Tibial artery (tissue), 4 donors: ENCODE results near the gene TRMO.
A peak's percentile ranks its signal among the peaks of the same experiment; 100 is the strongest.
"Not testable (repeated sequence)": the region's sequence is repeated elsewhere in the genome, so short reads cannot be mapped to it uniquely, and the experiment has no call there.

Experiments used
- DNase-seq, 2 donors: peaks; one replicate each; pipeline ENCODE4 v3.0.0-alpha.2; 2019
- H3K27ac ChIP-seq, 2 donors: fragments of 200-600 bp; sonication (generic) in 1 of 2; 1 replicate in 1 of 2; 2 replicates in 1 of 2; pipeline ENCODE4 v1.5.1; 2018 to 2019; ENCODE audit warnings: mild to moderate bottlenecking in 1 of 2
- H3K27me3 ChIP-seq, 2 donors: fragments of 200-600 bp; sonication (generic) in 1 of 2; one replicate each; pipeline versions ENCODE4 v1.5.1 to v1.6.0; 2016 to 2019
- H3K36me3 ChIP-seq, 3 donors: fragments of 200-600 bp; sonication (generic) in 2 of 3; one replicate each; pipeline ENCODE4 v1.5.1; 2016 to 2019; ENCODE audit warnings: mild to moderate bottlenecking in 2 of 3
- H3K4me1 ChIP-seq, 4 donors: fragments of 200-600 bp; sonication (generic) in 2 of 4; 1 replicate in 3 of 4; 2 replicates in 1 of 4; pipeline ENCODE4 v1.5.1; 2016 to 2019
- H3K4me3 ChIP-seq, 2 donors: fragments of 200-600 bp; sonication (generic) in 1 of 2; 1 replicate in 1 of 2; 2 replicates in 1 of 2; pipeline ENCODE4 v1.5.1; 2018 to 2019; ENCODE audit warnings: mild to moderate bottlenecking in 2 of 2
- H3K9me3 ChIP-seq, 3 donors: fragments of 200-600 bp; sonication (generic) in 1 of 3; one replicate each; pipeline ENCODE4 v1.5.1; 2016 to 2019
- CTCF ChIP-seq, 2 experiments: fragments of 200-600 bp in 1 of 2; fragments of 450-650 bp in 1 of 2; IDR thresholded peaks; one replicate each; pipeline ENCODE4 v1.5.1; 2017 to 2019; ENCODE audit warnings: antibody characterized with exemption in 2 of 2, mild to moderate bottlenecking in 1 of 2, moderate library complexity in 1 of 2
- intact Hi-C: fragments of 100-400 bp; cut with DNase I; formaldehyde crosslinking; loops from one replicate; pipeline ENCODE4 v1.15.0; 2023; ENCODE audit warnings: low total_unique reads

The TRMO gene

GRCh38 chr9:97958812-97959511 lies 36.7 kb upstream of the TRMO start:
- Histone ChIP-seq H3K4me3 (no peak overlapping the region), H3K27ac (no peak overlapping the region), H3K9me3 (no peaks in the 10 kb centered on the region), H3K36me3 (no peaks in the 10 kb centered on the region), H3K4me1 (no peaks in the 10 kb centered on the region), H3K27me3 (peaks cover 0 to 2% of the 10 kb centered on the region in 2 donors)
- intact Hi-C loops: no loop called here
- DNase-seq: no peak
- no peak for TF ChIP-seq CTCF (IDR thresholded peaks at IDR 0.05)

GRCh38 chr9:97956331-97956730 lies 34.0 kb upstream of the TRMO start:
- DNase-seq: no peak
- H3K9me3 ChIP-seq: peaks cover 0 to 5% (median 4%) of the 10 kb centered on the region in 3 donors
- no peak overlapping the region for H3K27ac ChIP-seq
- H3K4me1 ChIP-seq: no peaks in the 10 kb centered on the region
- intact Hi-C loops: no loop called here
- no peak for TF ChIP-seq CTCF (IDR thresholded peaks at IDR 0.05)
- H3K36me3 ChIP-seq: no peaks in the 10 kb centered on the region
- H3K27me3 ChIP-seq: peaks cover 0 to 7% of the 10 kb centered on the region in 2 donors
- H3K4me3 ChIP-seq: no peak overlapping the region

GRCh38 chr9:97954550-97954989 lies 32.3 kb upstream of the TRMO start:
- TF ChIP-seq CTCF (IDR thresholded peaks at IDR 0.05): peak in 1 of 2 experiments; percentile 14
- Histone ChIP-seq H3K27me3 (peaks cover 0 to 16% of the 10 kb centered on the region in 2 donors), H3K9me3 (peaks cover 0 to 13% (median 13%) of the 10 kb centered on the region in 3 donors), H3K27ac (no peak overlapping the region), H3K4me1 (no peaks in the 10 kb centered on the region), H3K4me3 (no peak overlapping the region), H3K36me3 (no peaks in the 10 kb centered on the region)
- intact Hi-C loops: no loop called here
- DNase-seq: no peak

GRCh38 chr9:97950873-97951272 lies 28.6 kb upstream of the TRMO start:
- Histone ChIP-seq H3K9me3 (peaks cover 0 to 13% (median 13%) of the 10 kb centered on the region in 3 donors), H3K27me3 (peaks cover 0 to 16% of the 10 kb centered on the region in 2 donors)
- H3K4me3 ChIP-seq, DNase-seq, H3K36me3 ChIP-seq, H3K4me1 ChIP-seq, H3K27ac ChIP-seq, intact Hi-C loops: not testable (repeated sequence)

GRCh38 chr9:97947094-97947493 lies 24.8 kb upstream of the TRMO start:
- H3K27ac ChIP-seq, H3K4me1 ChIP-seq, H3K36me3 ChIP-seq, intact Hi-C loops, DNase-seq, H3K4me3 ChIP-seq: not testable (repeated sequence)
- peaks cover 0 to 14% of the 10 kb centered on the region in 2 donors for H3K27me3 ChIP-seq
- peaks cover 0 to 13% (median 13%) of the 10 kb centered on the region in 3 donors for H3K9me3 ChIP-seq

GRCh38 chr9:97945470-97945869 lies 23.2 kb upstream of the TRMO start:
- H3K4me1 ChIP-seq, H3K27me3 ChIP-seq, intact Hi-C loops, H3K27ac ChIP-seq, H3K4me3 ChIP-seq, H3K36me3 ChIP-seq, DNase-seq, H3K9me3 ChIP-seq: not testable (repeated sequence)

- Histone ChIP-seq H3K9me3 (no peaks in the 10 kb centered on the region), H3K36me3 (no peaks in the 10 kb centered on the region), H3K27ac (no peak overlapping the region), H3K4me3 (no peak overlapping the region), H3K4me1 (no peaks in the 10 kb centered on the region), H3K27me3 (no peaks in the 10 kb centered on the region)
- no peak for DNase-seq
- intact Hi-C loops: no loop called here
- TF ChIP-seq CTCF (IDR thresholded peaks at IDR 0.05): no peak
Observed at GRCh38 chr9:97944612-97945011, 22.3 kb upstream of the TRMO start.
